ENCODE results near the gene RNF151.

- no peak for TF ChIP-seq CTCF (IDR thresholded peaks at IDR 0.05; ENCODE audit: low read depth, low read length, poor library complexity, severe bottlenecking)
- TF ChIP-seq EZH2phosphoT487 (IDR thresholded peaks at IDR 0.05; ENCODE audit: borderline replicate concordance, low read length) = no peak
Measured at GRCh38 chr16:1940273-1941161, 26.1 kb upstream of the RNF151 start.

Measured in DOHH2 (cell line).